HEK293T (cell line): ENCODE results near the gene ECSCR.
"Not testable (repeated sequence)": the region's sequence is repeated elsewhere in the genome, so short reads cannot be mapped to it uniquely, and the experiment has no call there.

Source experiments
- FOXM1 ChIP-seq: fragments of 450-650 bp; IDR thresholded peaks from 2 replicates; pipeline ENCODE4 v1.6.1; 2017; ENCODE audit warnings: mild to moderate bottlenecking, borderline replicate concordance
- LEF1 ChIP-seq: fragments of 450-650 bp; IDR thresholded peaks from 2 replicates; pipeline ENCODE4 v1.6.1; 2017; ENCODE audit warnings: mild to moderate bottlenecking, borderline replicate concordance
- SP1 ChIP-seq: fragments of 450-650 bp; IDR thresholded peaks from 2 replicates; pipeline ENCODE4 v1.6.1; 2017

DNA sequence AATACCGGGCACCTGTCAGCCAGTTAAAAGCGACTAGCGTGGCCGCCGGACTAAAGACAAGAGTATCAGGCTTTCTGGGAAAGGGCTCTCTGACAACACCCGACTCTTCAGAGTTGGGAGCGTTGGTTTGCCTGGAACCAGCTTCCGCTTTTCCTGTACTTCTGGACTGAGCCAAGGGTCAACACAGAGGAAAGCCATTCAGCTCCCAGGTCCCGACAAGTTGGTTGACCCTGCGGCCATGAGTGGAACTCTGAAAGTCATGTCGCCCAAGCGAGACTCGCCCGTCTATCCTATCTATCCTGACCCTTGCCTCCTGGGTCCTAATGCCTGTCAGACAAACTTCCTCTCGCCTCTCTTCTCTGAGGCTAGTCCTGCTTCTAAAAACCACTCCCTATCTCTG lies 41.3 kb upstream of the ECSCR start:
- TF ChIP-seq LEF1, SP1, FOXM1: not testable (repeated sequence)
